Measurements from ENCODE around the gene BAHCC1.

DNA sequence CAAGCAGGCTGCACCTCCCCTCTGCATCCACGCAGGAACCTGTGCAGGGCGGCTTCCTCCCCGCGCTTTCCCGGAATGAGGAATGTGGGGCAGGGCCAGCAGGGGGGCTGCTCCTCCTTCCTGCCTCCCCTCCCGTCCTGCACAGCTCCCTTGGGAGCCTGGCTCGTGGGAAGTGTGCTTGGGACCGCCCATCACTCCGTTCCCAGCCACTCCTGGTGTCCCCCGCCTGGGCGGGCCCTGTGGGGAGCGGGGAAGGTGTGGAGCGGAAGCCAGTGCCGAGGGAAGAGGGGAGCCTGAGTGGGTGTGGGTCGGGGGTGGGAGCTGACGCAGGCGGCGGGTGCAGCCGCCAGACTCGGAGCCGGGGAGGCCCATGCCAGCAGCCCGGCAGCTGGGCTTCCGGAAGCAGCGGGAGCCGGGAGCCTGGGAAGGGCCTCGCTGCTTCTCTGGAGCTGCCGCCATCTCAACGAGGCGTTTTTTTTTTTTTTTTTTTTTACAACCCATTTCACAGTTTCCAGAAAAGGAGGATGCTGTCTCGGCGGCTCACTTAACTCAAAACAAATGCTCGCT is 24.1 kb downstream of the BAHCC1 start:
- TF ChIP-seq, protein P1, sequence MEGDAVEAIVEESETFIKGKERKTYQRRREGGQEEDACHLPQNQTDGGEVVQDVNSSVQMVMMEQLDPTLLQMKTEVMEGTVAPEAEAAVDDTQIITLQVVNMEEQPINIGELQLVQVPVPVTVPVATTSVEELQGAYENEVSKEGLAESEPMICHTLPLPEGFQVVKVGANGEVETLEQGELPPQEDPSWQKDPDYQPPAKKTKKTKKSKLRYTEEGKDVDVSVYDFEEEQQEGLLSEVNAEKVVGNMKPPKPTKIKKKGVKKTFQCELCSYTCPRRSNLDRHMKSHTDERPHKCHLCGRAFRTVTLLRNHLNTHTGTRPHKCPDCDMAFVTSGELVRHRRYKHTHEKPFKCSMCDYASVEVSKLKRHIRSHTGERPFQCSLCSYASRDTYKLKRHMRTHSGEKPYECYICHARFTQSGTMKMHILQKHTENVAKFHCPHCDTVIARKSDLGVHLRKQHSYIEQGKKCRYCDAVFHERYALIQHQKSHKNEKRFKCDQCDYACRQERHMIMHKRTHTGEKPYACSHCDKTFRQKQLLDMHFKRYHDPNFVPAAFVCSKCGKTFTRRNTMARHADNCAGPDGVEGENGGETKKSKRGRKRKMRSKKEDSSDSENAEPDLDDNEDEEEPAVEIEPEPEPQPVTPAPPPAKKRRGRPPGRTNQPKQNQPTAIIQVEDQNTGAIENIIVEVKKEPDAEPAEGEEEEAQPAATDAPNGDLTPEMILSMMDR (IDR thresholded peaks at IDR 0.05): no peak
- TF ChIP-seq EZH2phosphoT487 (IDR thresholded peaks at IDR 0.05) (no peak), EZH2 (IDR thresholded peaks at IDR 0.05) (no peak)

Data from neural progenitor cell (in vitro differentiated cells).